ENCODE data around the gene SNED1.

- TF ChIP-seq CEBPB (IDR thresholded peaks at IDR 0.05), result no peak
- TF ChIP-seq, protein P1, sequence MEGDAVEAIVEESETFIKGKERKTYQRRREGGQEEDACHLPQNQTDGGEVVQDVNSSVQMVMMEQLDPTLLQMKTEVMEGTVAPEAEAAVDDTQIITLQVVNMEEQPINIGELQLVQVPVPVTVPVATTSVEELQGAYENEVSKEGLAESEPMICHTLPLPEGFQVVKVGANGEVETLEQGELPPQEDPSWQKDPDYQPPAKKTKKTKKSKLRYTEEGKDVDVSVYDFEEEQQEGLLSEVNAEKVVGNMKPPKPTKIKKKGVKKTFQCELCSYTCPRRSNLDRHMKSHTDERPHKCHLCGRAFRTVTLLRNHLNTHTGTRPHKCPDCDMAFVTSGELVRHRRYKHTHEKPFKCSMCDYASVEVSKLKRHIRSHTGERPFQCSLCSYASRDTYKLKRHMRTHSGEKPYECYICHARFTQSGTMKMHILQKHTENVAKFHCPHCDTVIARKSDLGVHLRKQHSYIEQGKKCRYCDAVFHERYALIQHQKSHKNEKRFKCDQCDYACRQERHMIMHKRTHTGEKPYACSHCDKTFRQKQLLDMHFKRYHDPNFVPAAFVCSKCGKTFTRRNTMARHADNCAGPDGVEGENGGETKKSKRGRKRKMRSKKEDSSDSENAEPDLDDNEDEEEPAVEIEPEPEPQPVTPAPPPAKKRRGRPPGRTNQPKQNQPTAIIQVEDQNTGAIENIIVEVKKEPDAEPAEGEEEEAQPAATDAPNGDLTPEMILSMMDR (IDR thresholded peaks at IDR 0.05), result no peak
- no peak for TF ChIP-seq HDAC2 (IDR thresholded peaks at IDR 0.05)
- no peak for TF ChIP-seq POLR2A (IDR thresholded peaks at IDR 0.05; ENCODE audit: low read length)
- TF ChIP-seq, protein P2, sequence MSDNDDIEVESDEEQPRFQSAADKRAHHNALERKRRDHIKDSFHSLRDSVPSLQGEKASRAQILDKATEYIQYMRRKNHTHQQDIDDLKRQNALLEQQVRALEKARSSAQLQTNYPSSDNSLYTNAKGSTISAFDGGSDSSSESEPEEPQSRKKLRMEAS (IDR thresholded peaks at IDR 0.05), result no peak
- TF ChIP-seq USF2 (IDR thresholded peaks at IDR 0.05), result no peak
- TF ChIP-seq RFX5 (IDR thresholded peaks at IDR 0.05), result no peak
- no peak for TF ChIP-seq JUNB (IDR thresholded peaks at IDR 0.05)
- TF ChIP-seq BHLHE40 (IDR thresholded peaks at IDR 0.05; ENCODE audit: low read depth, low read length), result no peak
- TF ChIP-seq, protein P3, sequence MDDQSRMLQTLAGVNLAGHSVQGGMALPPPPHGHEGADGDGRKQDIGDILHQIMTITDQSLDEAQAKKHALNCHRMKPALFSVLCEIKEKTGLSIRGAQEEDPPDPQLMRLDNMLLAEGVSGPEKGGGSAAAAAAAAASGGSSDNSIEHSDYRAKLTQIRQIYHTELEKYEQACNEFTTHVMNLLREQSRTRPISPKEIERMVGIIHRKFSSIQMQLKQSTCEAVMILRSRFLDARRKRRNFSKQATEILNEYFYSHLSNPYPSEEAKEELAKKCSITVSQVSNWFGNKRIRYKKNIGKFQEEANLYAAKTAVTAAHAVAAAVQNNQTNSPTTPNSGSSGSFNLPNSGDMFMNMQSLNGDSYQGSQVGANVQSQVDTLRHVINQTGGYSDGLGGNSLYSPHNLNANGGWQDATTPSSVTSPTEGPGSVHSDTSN (IDR thresholded peaks at IDR 0.05), result no peak
- no peak for TF ChIP-seq MYC (IDR thresholded peaks at IDR 0.05; ENCODE audit: borderline replicate concordance, low read length)
- TF ChIP-seq MAZ (IDR thresholded peaks at IDR 0.05; ENCODE audit: borderline replicate concordance, low read depth, low read length), result no peak
- TF ChIP-seq SMC3 (IDR thresholded peaks at IDR 0.05), result no peak
- TF ChIP-seq E2F6 (IDR thresholded peaks at IDR 0.05; ENCODE audit: borderline replicate concordance, low read depth), result no peak
Observed at GRCh38 chr2:241133436-241133820, 135.0 kb downstream of the SNED1 start.
